ENCODE measurements around the gene PCDHA1. TPM values are rescaled to one million over a fixed set of nuclear protein-coding genes. Genes with fewer than 3 reads are reported as not detected.
"Not testable (repeated sequence)": the region's sequence is repeated elsewhere in the genome, so short reads cannot be mapped to it uniquely, and the experiment has no call there.

Gene PCDHA1
- total and polyA plus RNA-seq, 8 donors = 0.37 TPM; not detected in 7

- Histone ChIP-seq H3K4me1 (no peaks in the 10 kb centered on the region), H3K36me3 (no peaks in the 10 kb centered on the region), H3K27ac (no peak overlapping the region), H3K9me3 (peaks cover 24 to 94% (median 86%) of the 10 kb centered on the region in 4 donors), H3K27me3 (peaks cover 0 to 56% (median 11%) of the 10 kb centered on the region in 3 donors), H3K4me3 (no peak overlapping the region)
- no peak for DNase-seq
- WGBS, 5 donors = 22 to 71% (median 27%) methylated on average over 2 of the region's 2 CpGs
- intact Hi-C loops (cut with DNase I; ENCODE audit: low total_unique reads) = no loop called here
- TF ChIP-seq CTCF (IDR thresholded peaks at IDR 0.05) (no peak), POLR2A (IDR thresholded peaks at IDR 0.05) (no peak), POLR2AphosphoS5 (IDR thresholded peaks at IDR 0.05) (no peak), EP300 (IDR thresholded peaks at IDR 0.05) (no peak)
Observed at GRCh38 chr5:140791089-140791488, 5.1 kb downstream of the PCDHA1 start.

GRCh38 chr5:140794595-140795258 lies 8.8 kb downstream of the PCDHA1 start, which contains the start of gene PCDHA2:
Gene PCDHA2, plus strand, starts transcription at chr5:140794852.
- peaks cover 9 to 92% (median 71%) of the 10 kb centered on the region in 4 donors for H3K9me3 ChIP-seq
- H3K27ac ChIP-seq = no peak within 1 kb of the TSS
- 18 to 33% (median 20%) methylated on average over 10 to 27 of the region's 27 CpGs for WGBS, 5 donors
- no peak for DNase-seq
- H3K4me1 ChIP-seq = no peaks in the 10 kb centered on the region
- peak within 1 kb of the TSS in 1 of 4 donors; percentile 6 for H3K4me3 ChIP-seq
- peaks cover 0 to 35% (median 11%) of the 10 kb centered on the region in 3 donors for H3K27me3 ChIP-seq
- H3K36me3 ChIP-seq = no peaks in the 10 kb centered on the region
- intact Hi-C loops (cut with DNase I; ENCODE audit: low total_unique reads) = no loop called here
- no peak for TF ChIP-seq CTCF (IDR thresholded peaks at IDR 0.05)
- no peak for TF ChIP-seq EP300 (IDR thresholded peaks at IDR 0.05)
- no peak for TF ChIP-seq POLR2AphosphoS5 (IDR thresholded peaks at IDR 0.05)
- TF ChIP-seq POLR2A (IDR thresholded peaks at IDR 0.05) = no peak

GRCh38 chr5:140795259-140795641 lies 9.3 kb downstream of the PCDHA1 start:
- Histone ChIP-seq H3K27me3 (peaks cover 0 to 36% (median 11%) of the 10 kb centered on the region in 3 donors), H3K9me3 (peaks cover 9 to 91% (median 68%) of the 10 kb centered on the region in 4 donors), H3K27ac (no peak overlapping the region), H3K36me3 (no peaks in the 10 kb centered on the region), H3K4me1 (no peaks in the 10 kb centered on the region), H3K4me3 (peak overlapping the region in 1 of 4 donors; percentile 6)
- TF ChIP-seq POLR2AphosphoS5 (IDR thresholded peaks at IDR 0.05) (no peak), EP300 (IDR thresholded peaks at IDR 0.05) (no peak), CTCF (IDR thresholded peaks at IDR 0.05) (no peak), POLR2A (IDR thresholded peaks at IDR 0.05) (no peak)
- intact Hi-C loops (cut with DNase I; ENCODE audit: low total_unique reads) = no loop called here
- WGBS, 5 donors = 20 to 30% (median 23%) methylated on average over 14 to 15 of the region's 15 CpGs
- no peak for DNase-seq

GRCh38 chr5:140796072-140796717 lies 10.3 kb downstream of the PCDHA1 start:
- H3K27ac ChIP-seq; DNase-seq; H3K4me1 ChIP-seq; H3K36me3 ChIP-seq; intact Hi-C loops (cut with DNase I; ENCODE audit: low total_unique reads); H3K4me3 ChIP-seq: not testable (repeated sequence)
- WGBS, 5 donors = 52 to 73% (median 55%) methylated on average over 35 to 72 of the region's 72 CpGs
- Histone ChIP-seq H3K9me3 (peaks cover 11 to 89% (median 69%) of the 10 kb centered on the region in 4 donors), H3K27me3 (peaks cover 0 to 41% (median 11%) of the 10 kb centered on the region in 3 donors)
